Endothelial cell of umbilical vein (primary cell): ENCODE measurements around the gene LONRF2. TPM values are rescaled to one million over a fixed set of nuclear protein-coding genes. Genes with fewer than 3 reads are reported as not detected.

Experiments
- BruUV-seq: library from RNA; stranded (reverse); fragments of 400-500 nt; replicated peaks from 2 replicates; lab custom pipeline; 2021; lab: Mats Ljungman, UMichigan
- CTCF ChIA-PET: fragments of 300-600, 350-600 bp; sonication (Branson Sonifier 250); formaldehyde crosslinking; loops from one replicate; lab custom pipeline; 2021; ENCODE audit warnings: antibody characterized with exemption, inconsistent platforms; lab: Charles Lee
- POLR2A ChIA-PET: fragments of 300-600, 350-600 bp; sonication (Branson Sonifier 250); formaldehyde crosslinking; loops from one replicate; lab custom pipeline; 2021; ENCODE audit warnings: antibody characterized with exemption, inconsistent platforms; lab: Charles Lee
- DNase-seq: peaks from one replicate; pipeline ENCODE4 v3.0.0-alpha.2; 2011; ENCODE audit warnings: low read depth, low spot score
- FAIRE-seq: peaks from 2 replicates; lab custom pipeline; 2011; peaks lifted over from hg19 to GRCh38; lab: Jason Lieb, UNC
- H2AFZ ChIP-seq: 2 replicates; pipeline ENCODE4 v1.6.0; 2012; ENCODE audit warnings: low read depth, low read length, control low read depth, inconsistent platforms
- H3K27ac ChIP-seq: 2 replicates; pipeline ENCODE4 v1.5.1; 2011; ENCODE audit warnings: low read depth, mild to moderate bottlenecking, control low read depth, low read length, moderate library complexity; ENCODE audit not compliant: insufficient read depth
- H3K27me3 ChIP-seq, 2 experiments: 2 replicates each; pipeline versions ENCODE4 v1.6.0 to v1.6.1; 2011; ENCODE audit warnings: low read length in 2 of 2, mixed read lengths in 1 of 2; ENCODE audit not compliant: control insufficient read depth in 2 of 2, insufficient read depth in 2 of 2
- H3K36me3 ChIP-seq, 2 experiments: 2 replicates in 1 of 2; 3 replicates in 1 of 2; pipeline ENCODE4 v1.5.1; 2011; ENCODE audit warnings: low read length in 2 of 2, mild to moderate bottlenecking in 1 of 2, moderate library complexity in 1 of 2; ENCODE audit not compliant: control insufficient read depth in 2 of 2, insufficient read depth in 2 of 2; ENCODE audit errors: extremely low read depth in 1 of 2
- H3K4me1 ChIP-seq: 3 replicates; pipeline ENCODE4 v1.5.1; 2011; ENCODE audit warnings: mild to moderate bottlenecking, low read length; ENCODE audit not compliant: control insufficient read depth, insufficient read depth; ENCODE audit errors: extremely low read depth
- H3K4me2 ChIP-seq: 2 replicates; pipeline ENCODE4 v1.6.1; 2011; ENCODE audit warnings: low read length, control low read depth, mixed read lengths; ENCODE audit not compliant: insufficient read depth
- H3K4me3 ChIP-seq, 3 experiments: fragments of 200-600 bp in 1 of 3; sonication (generic), shearing (Covaris generic) in 1 of 3; replicated peaks in 1 of 3; 2 replicates each; pipeline ENCODE4 v1.5.1; 2011 to 2016; ENCODE audit warnings: control low read depth in 3 of 3, low read length in 3 of 3, mild to moderate bottlenecking in 2 of 3, inconsistent platforms in 1 of 3, low read depth in 1 of 3, moderate library complexity in 1 of 3; ENCODE audit not compliant: insufficient read depth in 1 of 3
- H3K79me2 ChIP-seq: 2 replicates; pipeline ENCODE4 v1.6.0; 2012; ENCODE audit warnings: low read length, inconsistent platforms; ENCODE audit not compliant: control insufficient read depth, insufficient read depth
- H3K9ac ChIP-seq: replicated peaks from 2 replicates; pipeline ENCODE3; 2011; ENCODE audit warnings: low read length, control low read depth; ENCODE audit not compliant: insufficient read depth; ENCODE audit errors: extremely low read depth
- H3K9me1 ChIP-seq: replicated peaks from 3 replicates; pipeline ENCODE4 v1.6.0; 2011; ENCODE audit warnings: mild to moderate bottlenecking, low read length; ENCODE audit not compliant: control insufficient read depth, insufficient read depth; ENCODE audit errors: extremely low read depth
- H3K9me3 ChIP-seq: replicated peaks from 2 replicates; pipeline ENCODE4 v1.5.1; 2012; ENCODE audit warnings: low read length, inconsistent platforms; ENCODE audit not compliant: control insufficient read depth, insufficient read depth
- H4K20me1 ChIP-seq: replicated peaks from 2 replicates; pipeline ENCODE3; 2011; ENCODE audit warnings: mild to moderate bottlenecking, low read length; ENCODE audit not compliant: control insufficient read depth, insufficient read depth; ENCODE audit errors: extremely low read depth
- CTCF ChIP-seq, 2 donors: IDR thresholded peaks; 1 replicate in 1 of 2; 2 replicates in 1 of 2; pipeline ENCODE4 v1.5.1; 2011; ENCODE audit warnings: low read length in 2 of 2, mild to moderate bottlenecking in 2 of 2, moderate library complexity in 2 of 2, control low read depth in 1 of 2, inconsistent platforms in 1 of 2, low read depth in 1 of 2; ENCODE audit not compliant: insufficient read depth in 1 of 2; ENCODE audit errors: extremely low read depth in 1 of 2
- EZH2 ChIP-seq: IDR thresholded peaks from 2 replicates; pipeline ENCODE4 v1.6.1; 2012; ENCODE audit warnings: borderline replicate concordance, low read depth, mild to moderate bottlenecking, moderate library complexity, low read length, inconsistent platforms; ENCODE audit not compliant: severe bottlenecking
- FOS ChIP-seq: IDR thresholded peaks from 2 replicates; pipeline ENCODE4 v1.6.1; 2011; ENCODE audit warnings: mild to moderate bottlenecking, low read length, moderate library complexity, borderline replicate concordance; ENCODE audit not compliant: insufficient read depth
- GATA2 ChIP-seq: IDR thresholded peaks from 2 replicates; pipeline ENCODE4 v1.7.0; 2011; ENCODE audit warnings: low read depth, mild to moderate bottlenecking, moderate library complexity, mixed read lengths, low read length; ENCODE audit not compliant: insufficient read length, insufficient read depth
- JUN ChIP-seq: IDR thresholded peaks from 2 replicates; pipeline ENCODE4 v1.6.1; 2011; ENCODE audit warnings: borderline replicate concordance, low read depth; ENCODE audit not compliant: insufficient read length, insufficient read depth
- MAX ChIP-seq: IDR thresholded peaks from 2 replicates; pipeline ENCODE4 v1.6.1; 2011; ENCODE audit not compliant: insufficient read depth, insufficient read length
- MYC ChIP-seq: IDR thresholded peaks from one replicate; pipeline ENCODE4 v1.6.1; 2011; ENCODE audit warnings: mild to moderate bottlenecking, low read depth, low read length
- POLR2A ChIP-seq: IDR thresholded peaks from 2 replicates; pipeline ENCODE4 v1.6.1; 2012; ENCODE audit warnings: low read depth, mild to moderate bottlenecking, control low read depth, low read length
- POLR2AphosphoS5 ChIP-seq: IDR thresholded peaks from 2 replicates; pipeline ENCODE4 v1.6.1; 2012; ENCODE audit warnings: low read depth, mild to moderate bottlenecking, control low read depth, low read length, moderate library complexity; ENCODE audit not compliant: insufficient read depth
- dilution Hi-C: fragments of 300-500 bp; cut with MboI; formaldehyde crosslinking; loops from one replicate; pipeline ENCODE4 v1.15.0; 2019; ENCODE audit warnings: low sequenced_read_pairs; ENCODE audit not compliant: extremely low pct_ligation_motif_present
- intact Hi-C: fragments of 100-400 bp; cut with micrococcal nuclease; formaldehyde crosslinking; loops from one replicate; pipeline ENCODE4 v1.10.0; 2022
- polyA plus RNA-seq, 4 experiments: library from polyadenylated mRNA; depleted of rRNA in 3 of 4; stranded (reverse) in 3 of 4; unstranded in 1 of 4; fragments of >200 nt; gene quantifications; 2 replicates each; pipeline versions ENCODE4 v1.2.1 to v1.2.3, GENCODE V29; 2011 to 2012; ENCODE audit warnings: missing spikeins in 1 of 4
- total RNA-seq: library from RNA; stranded (reverse); gene quantifications from 2 replicates; pipeline ENCODE4 v1.2.3, GENCODE V29; 2021

The LONRF2 gene
- total and polyA plus RNA-seq, 2 donors (not counting 3 experiments of a cell fraction or from before 2014, with no cell fraction given) = 0.03 TPM; not detected in 1

- Histone ChIP-seq H3K4me2 (no peak overlapping the region), H4K20me1 (no peaks in the 10 kb centered on the region), H3K4me1 (no peaks in the 10 kb centered on the region), H3K27me3 (no peaks in the 10 kb centered on the region), H3K4me3 (no peak overlapping the region), H3K27ac (no peak overlapping the region), H3K79me2 (no peaks in the 10 kb centered on the region), H3K9ac (no peak overlapping the region), H2AFZ (no peak overlapping the region), H3K9me3 (no peaks in the 10 kb centered on the region), H3K36me3 (no peaks in the 10 kb centered on the region), H3K9me1 (no peaks in the 10 kb centered on the region)
- no peak for FAIRE-seq
- TF ChIP-seq MYC = no peak
- TF ChIP-seq JUN = no peak
- no peak for TF ChIP-seq EZH2
- TF ChIP-seq MAX = no peak
- TF ChIP-seq POLR2AphosphoS5 = no peak
- TF ChIP-seq CTCF (IDR thresholded peaks at IDR 0.05; ENCODE audit: extremely low read depth in 1 of 2, insufficient read depth in 1 of 2, low read depth in 1 of 2, low read length in 2 of 2) = no peak
- no peak for TF ChIP-seq FOS
- no peak for TF ChIP-seq POLR2A
- TF ChIP-seq GATA2 = no peak
- BruUV-seq = no TSS peak
- intact Hi-C loops (no loop called here), dilution Hi-C loops (no loop called here)
- CTCF ChIA-PET = interaction anchor here (1.1 to 5.2 kb wide), 4 partner anchors 15 to 689 kb away, joined by 3 to 99 read pairs (median 6); no protein-coding TSS in a partner anchor
- POLR2A ChIA-PET = no interaction called here
- no peak for DNase-seq
Observed at GRCh38 chr2:100248044-100248330, 74.3 kb downstream of the LONRF2 start.
